ENCODE data around the gene VCL.
"Not testable (repeated sequence)": the region's sequence is repeated elsewhere in the genome, so short reads cannot be mapped to it uniquely, and the experiment has no call there.

VCL gene

GRCh38 chr10:74047304-74047703 lies 49.4 kb downstream of the VCL start:
- no peak for DNase-seq

- DNase-seq = no peak
These were observed 50.0 kb downstream of the VCL start for GRCh38 chr10:74047871-74048270.

- DNase-seq = no peak
These were observed 50.5 kb downstream of the VCL start for GRCh38 chr10:74048433-74048832.

GRCh38 chr10:74049955-74050354 lies 52.0 kb downstream of the VCL start:
- no peak for DNase-seq

GRCh38 chr10:74050653-74051052 lies 52.7 kb downstream of the VCL start:
- no peak for DNase-seq

- no peak for DNase-seq
These were observed 53.9 kb downstream of the VCL start for GRCh38 chr10:74051736-74052342.

- no peak for DNase-seq
These were observed 55.1 kb downstream of the VCL start for GRCh38 chr10:74052994-74053393.

- no peak for DNase-seq
These were observed 57.6 kb downstream of the VCL start for GRCh38 chr10:74055383-74056049.

- no peak for DNase-seq
These were observed 58.3 kb downstream of the VCL start for GRCh38 chr10:74056050-74056818.

- DNase-seq = no peak
These were observed 60.2 kb downstream of the VCL start for GRCh38 chr10:74058071-74058470.

GRCh38 chr10:74058658-74059057 lies 60.7 kb downstream of the VCL start:
- no peak for DNase-seq

- no peak for DNase-seq
These were observed 63.2 kb downstream of the VCL start for GRCh38 chr10:74061104-74061503.

- DNase-seq = not testable (repeated sequence)
These were observed 64.1 kb downstream of the VCL start for GRCh38 chr10:74061978-74062377.

- no peak for DNase-seq
These were observed 65.3 kb downstream of the VCL start for GRCh38 chr10:74063256-74063655.

GRCh38 chr10:74067373-74068352 lies 69.7 kb downstream of the VCL start:
- no peak for DNase-seq

- DNase-seq = no peak
These were observed 73.2 kb downstream of the VCL start for GRCh38 chr10:74071157-74071556.

GRCh38 chr10:74072503-74072902 lies 74.6 kb downstream of the VCL start:
- DNase-seq = no peak

GRCh38 chr10:74075906-74076305 lies 78.0 kb downstream of the VCL start:
- no peak for DNase-seq

GRCh38 chr10:74076961-74077360 lies 79.0 kb downstream of the VCL start:
- DNase-seq = no peak

- no peak for DNase-seq
These were observed 79.5 kb downstream of the VCL start for GRCh38 chr10:74077416-74077815.

GRCh38 chr10:74078037-74078436 lies 80.1 kb downstream of the VCL start:
- DNase-seq = no peak

GRCh38 chr10:74079028-74079935 lies 81.4 kb downstream of the VCL start:
- no peak for DNase-seq
